Measurements from ENCODE around the gene KIF5B. TPM values are rescaled to one million over a fixed set of nuclear protein-coding genes. Genes with fewer than 3 reads are reported as not detected.

KIF5B gene
- total RNA-seq (2012; rRNA removed) (68.5 and 130 TPM in 2 replicates), polyA plus RNA-seq (2012; rRNA removed) (26.7 and 33.5 TPM in 2 replicates), Bru-seq, nascent RNA (percentile 96 among the genes with signal in this experiment), BruChase-seq, experiment 1, labeled RNA remaining after a 6-hour chase (percentile 97 among the genes with signal in this experiment), BruChase-seq, experiment 2, labeled RNA remaining after a 2-hour chase (percentile 96 among the genes with signal in this experiment)
- 7.4 and 9.2 TPM in 2 replicates for polyA plus RNA-seq (2012; cell fraction: cytosol; rRNA removed)
- 4.8 and 13.7 TPM in 2 replicates for polyA plus RNA-seq (2012; cell fraction: nucleus; rRNA removed; ENCODE audit: low replicate concordance)
- long read RNA-seq, full-length matches to known transcripts = 25 of 262 reads
- long read RNA-seq, partial matches to known transcripts = 221 of 262 reads
- long read RNA-seq, other reads (novel, unspliced or antisense) = 16 of 262 reads

DNA sequence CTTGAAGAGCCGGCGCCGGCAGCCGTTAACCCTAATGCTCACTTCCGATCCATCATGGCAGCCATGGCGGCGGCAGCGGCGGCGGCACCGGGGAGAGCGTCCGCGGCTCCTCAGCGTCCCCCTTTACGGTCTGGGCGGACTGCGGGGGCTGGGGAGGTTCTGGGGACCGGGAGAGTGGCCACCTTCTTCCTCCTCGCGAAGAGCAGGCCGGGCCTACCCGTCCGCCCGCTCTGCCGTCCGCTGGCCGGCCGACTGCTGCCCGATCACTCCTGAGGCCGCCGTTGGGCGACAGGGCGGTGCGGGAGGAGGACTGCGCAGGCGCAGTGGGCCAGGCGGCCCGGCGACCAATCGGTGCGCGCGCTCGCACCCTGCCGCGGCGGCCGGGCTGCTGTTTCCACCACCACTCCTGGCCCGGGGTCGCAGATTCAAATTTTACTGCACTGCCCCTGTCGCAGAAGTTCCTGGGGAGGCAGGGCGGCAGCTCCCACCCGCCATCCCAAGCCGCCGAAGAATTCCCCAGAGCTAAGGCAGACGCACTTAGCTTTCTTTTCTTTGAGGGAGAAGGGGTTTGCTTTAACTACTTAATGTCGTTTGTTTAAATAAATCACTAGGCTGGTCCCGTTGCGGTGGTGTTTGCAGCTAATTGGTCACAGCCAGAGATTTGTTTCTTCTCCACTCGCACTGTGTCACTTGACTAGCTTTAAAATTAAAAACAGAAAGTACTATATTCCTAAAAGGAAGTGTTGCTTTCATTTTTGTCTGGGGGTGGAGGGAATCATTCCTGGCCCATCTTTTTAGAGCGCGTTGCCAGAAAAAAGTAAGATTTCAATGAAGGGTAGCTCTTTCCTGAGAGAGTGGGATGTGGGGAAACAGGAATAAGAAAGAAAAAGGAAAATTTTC lies at the start of gene KIF5B:
Gene KIF5B, minus strand, starts transcription at position 290 of the 900 bp plus-strand sequence. CDS start 452 bp downstream, outside the sequence.
- in situ Hi-C loops (cut with MboI; ENCODE audit: low sequenced_read_pairs) = no loop called here
- Histone ChIP-seq H4K91ac (ENCODE audit: insufficient read depth, low read depth, low read length) (peak within 1 kb of the TSS; percentile 87), H4K20me1 (ENCODE audit: insufficient read depth, low read length) (peaks cover 40% of the 10 kb centered on the region), H2BK20ac (ENCODE audit: low read depth, low read length) (peak within 1 kb of the TSS; percentile 17; the same call in 1 of the 2 replicates), H2AFZ (replicated peaks; ENCODE audit: low read length, poor library complexity) (peak within 1 kb of the TSS; percentile 93), H3K36me3 (ENCODE audit: control insufficient read depth, insufficient read depth, low read length) (no peaks in the 10 kb centered on the region), H2BK15ac (ENCODE audit: low read depth, low read length) (peak within 1 kb of the TSS; percentile 37; the same call in 1 of the 3 replicates), H2BK120ac (ENCODE audit: low read depth, low read length) (peak within 1 kb of the TSS; percentile 71), H2AK9ac (replicated peaks; ENCODE audit: low read depth, low read length, poor library complexity) (peak within 1 kb of the TSS; percentile 95), H2AK5ac (ENCODE audit: low read depth, low read length) (peak within 1 kb of the TSS; percentile 84), H2BK5ac (ENCODE audit: low read depth, low read length, poor library complexity, severe bottlenecking) (peak within 1 kb of the TSS; percentile 88), H3K4me1 (ENCODE audit: control insufficient read depth, insufficient read depth, low read length) (peaks cover 4% of the 10 kb centered on the region; the same call in 1 of the 2 replicates), H3K18ac (ENCODE audit: low read depth, low read length) (peak within 1 kb of the TSS; percentile 75), H3K4me3 (ENCODE audit: insufficient read depth, low read depth, low read length) (peak within 1 kb of the TSS; percentile 93), H3K4ac (ENCODE audit: low read depth, low read length) (peak within 1 kb of the TSS; percentile 95), H3K27ac (ENCODE audit: insufficient read depth, low read length) (peak within 1 kb of the TSS; percentile 96), H3K9ac (ENCODE audit: low read depth, low read length) (peak within 1 kb of the TSS; percentile 97), H3K23ac (ENCODE audit: low read depth, low read length) (peak within 1 kb of the TSS; percentile 98), H3K56ac (ENCODE audit: extremely low read depth, insufficient read depth, low read length) (peak within 1 kb of the TSS; percentile 90), H3K27me3 (ENCODE audit: control insufficient read depth, insufficient read depth, low read length) (no peaks in the 10 kb centered on the region), H3K4me2 (ENCODE audit: low read depth, low read length) (peak within 1 kb of the TSS; percentile 100), H3K9me3 (ENCODE audit: control insufficient read depth, insufficient read depth, low read length) (no peaks in the 10 kb centered on the region), H4K5ac (ENCODE audit: low read depth, low read length) (peak within 1 kb of the TSS; percentile 85), H4K8ac (ENCODE audit: low read depth in 2 of 2, low read length in 2 of 2) (peak within 1 kb of the TSS; percentile 90), H3K14ac (replicated peaks; ENCODE audit: low read depth, low read length) (peak within 1 kb of the TSS; percentile 97), H3K9me1 (ENCODE audit: insufficient read depth, low read length) (peaks cover 6% of the 10 kb centered on the region; the same call in 1 of the 2 replicates), H3K79me1 (ENCODE audit: low read depth in 1 of 2, low read length in 2 of 2) (peaks cover 0 to 17% of the 10 kb centered on the region in 2 experiments; a peak in 2 of 4 replicates)
- ATAC-seq (ENCODE audit: low read depth) (peak; percentile 90), DNase-seq (peak; percentile 81)
- ChIA-PET POLR2A (ENCODE audit: unreplicated experiment) (no interaction called here), CTCF (no interaction called here)
- intact Hi-C loops (cut with micrococcal nuclease) = loop anchor here (10.0 kb wide), 1 partner anchor 148 kb away; no protein-coding TSS in a partner anchor
- TF ChIP-seq POLR2A (IDR thresholded peaks at IDR 0.05; ENCODE audit: low read depth, low read length) (peak; percentile 98), RAD21 (IDR thresholded peaks at IDR 0.05; ENCODE audit: low read length) (no peak), FOS (IDR thresholded peaks at IDR 0.05; ENCODE audit: low read depth, low read length) (no peak), BHLHE40 (IDR thresholded peaks at IDR 0.05; ENCODE audit: low read depth, low read length) (no peak), NFE2L2 (IDR thresholded peaks at IDR 0.05; ENCODE audit: low read depth, low read length) (no peak)
- TF ChIP-seq, protein P1, sequence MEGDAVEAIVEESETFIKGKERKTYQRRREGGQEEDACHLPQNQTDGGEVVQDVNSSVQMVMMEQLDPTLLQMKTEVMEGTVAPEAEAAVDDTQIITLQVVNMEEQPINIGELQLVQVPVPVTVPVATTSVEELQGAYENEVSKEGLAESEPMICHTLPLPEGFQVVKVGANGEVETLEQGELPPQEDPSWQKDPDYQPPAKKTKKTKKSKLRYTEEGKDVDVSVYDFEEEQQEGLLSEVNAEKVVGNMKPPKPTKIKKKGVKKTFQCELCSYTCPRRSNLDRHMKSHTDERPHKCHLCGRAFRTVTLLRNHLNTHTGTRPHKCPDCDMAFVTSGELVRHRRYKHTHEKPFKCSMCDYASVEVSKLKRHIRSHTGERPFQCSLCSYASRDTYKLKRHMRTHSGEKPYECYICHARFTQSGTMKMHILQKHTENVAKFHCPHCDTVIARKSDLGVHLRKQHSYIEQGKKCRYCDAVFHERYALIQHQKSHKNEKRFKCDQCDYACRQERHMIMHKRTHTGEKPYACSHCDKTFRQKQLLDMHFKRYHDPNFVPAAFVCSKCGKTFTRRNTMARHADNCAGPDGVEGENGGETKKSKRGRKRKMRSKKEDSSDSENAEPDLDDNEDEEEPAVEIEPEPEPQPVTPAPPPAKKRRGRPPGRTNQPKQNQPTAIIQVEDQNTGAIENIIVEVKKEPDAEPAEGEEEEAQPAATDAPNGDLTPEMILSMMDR (conservative IDR thresholded peaks at IDR 0.05; ENCODE audit: low read depth, low read length) = no peak
- TF ChIP-seq, protein P2, sequence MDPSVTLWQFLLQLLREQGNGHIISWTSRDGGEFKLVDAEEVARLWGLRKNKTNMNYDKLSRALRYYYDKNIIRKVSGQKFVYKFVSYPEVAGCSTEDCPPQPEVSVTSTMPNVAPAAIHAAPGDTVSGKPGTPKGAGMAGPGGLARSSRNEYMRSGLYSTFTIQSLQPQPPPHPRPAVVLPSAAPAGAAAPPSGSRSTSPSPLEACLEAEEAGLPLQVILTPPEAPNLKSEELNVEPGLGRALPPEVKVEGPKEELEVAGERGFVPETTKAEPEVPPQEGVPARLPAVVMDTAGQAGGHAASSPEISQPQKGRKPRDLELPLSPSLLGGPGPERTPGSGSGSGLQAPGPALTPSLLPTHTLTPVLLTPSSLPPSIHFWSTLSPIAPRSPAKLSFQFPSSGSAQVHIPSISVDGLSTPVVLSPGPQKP (IDR thresholded peaks at IDR 0.05; ENCODE audit: borderline replicate concordance, low read depth, low read length) = no peak
- TF ChIP-seq, protein P3, sequence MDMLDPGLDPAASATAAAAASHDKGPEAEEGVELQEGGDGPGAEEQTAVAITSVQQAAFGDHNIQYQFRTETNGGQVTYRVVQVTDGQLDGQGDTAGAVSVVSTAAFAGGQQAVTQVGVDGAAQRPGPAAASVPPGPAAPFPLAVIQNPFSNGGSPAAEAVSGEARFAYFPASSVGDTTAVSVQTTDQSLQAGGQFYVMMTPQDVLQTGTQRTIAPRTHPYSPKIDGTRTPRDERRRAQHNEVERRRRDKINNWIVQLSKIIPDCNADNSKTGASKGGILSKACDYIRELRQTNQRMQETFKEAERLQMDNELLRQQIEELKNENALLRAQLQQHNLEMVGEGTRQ (IDR thresholded peaks at IDR 0.05; ENCODE audit: low read depth, low read length) = peak; percentile 10; the same call in 1 of the 2 replicates
- WGBS, 2 experiments (ENCODE audit: extremely low coverage in 2 of 2, insufficient read length in 1 of 2) = 3% methylated on average over 31 of the region's 63 CpGs; no CpG with 5 or more reads in 1 of the 2 experiments
- BruUV-seq (replicated peaks) = no TSS peak
- dilution Hi-C loops (cut with HindIII; ENCODE audit: low sequenced_read_pairs, unreplicated experiment) = no loop called here
